ENCODE results near the gene CENPL.

Gene CENPL

GRCh38 chr1:173758980-173759379 lies 65.7 kb downstream of the CENPL start:
- no peak for DNase-seq
- Mint-ChIP-seq H3K9me3 (peaks cover 11 to 12% of the 10 kb centered on the region in 2 donors), H3K4me1 (peaks cover 0 to 6% of the 10 kb centered on the region in 2 donors), H3K27ac (no peak overlapping the region), H3K36me3 (peaks cover 51 to 75% of the 10 kb centered on the region in 2 donors), H3K4me3 (no peak overlapping the region), H3K27me3 (no peaks in the 10 kb centered on the region)
- no peak for ATAC-seq (replicated peaks)

GRCh38 chr1:173758110-173758509 lies 66.6 kb downstream of the CENPL start:
- peaks cover 48 to 71% of the 10 kb centered on the region in 2 donors for H3K36me3 Mint-ChIP-seq
- ATAC-seq (replicated peaks) (no peak), DNase-seq (no peak)
- H3K27me3 Mint-ChIP-seq: no peaks in the 10 kb centered on the region
- H3K4me1 Mint-ChIP-seq: peaks cover 0 to 6% of the 10 kb centered on the region in 2 donors
- H3K27ac Mint-ChIP-seq: no peak overlapping the region
- H3K9me3 Mint-ChIP-seq: peaks cover 7 to 10% of the 10 kb centered on the region in 2 donors
- no peak overlapping the region for H3K4me3 Mint-ChIP-seq

- H3K27ac Mint-ChIP-seq: no peak overlapping the region
- H3K36me3 Mint-ChIP-seq: peaks cover 44 to 67% of the 10 kb centered on the region in 2 donors
- H3K4me3 Mint-ChIP-seq: no peak overlapping the region
- H3K9me3 Mint-ChIP-seq: peaks cover 7% of the 10 kb centered on the region in 2 donors
- no peaks in the 10 kb centered on the region for H3K27me3 Mint-ChIP-seq
- no peak for ATAC-seq (replicated peaks)
- peaks cover 0 to 6% of the 10 kb centered on the region in 2 donors for H3K4me1 Mint-ChIP-seq
- DNase-seq: no peak
Observed at GRCh38 chr1:173757666-173758065, 67.0 kb downstream of the CENPL start.

- Mint-ChIP-seq H3K4me3 (no peak overlapping the region), H3K4me1 (peaks cover 0 to 6% of the 10 kb centered on the region in 2 donors), H3K27me3 (no peaks in the 10 kb centered on the region), H3K36me3 (peaks cover 15 to 40% of the 10 kb centered on the region in 2 donors), H3K27ac (no peak overlapping the region), H3K9me3 (no peaks in the 10 kb centered on the region)
- no peak for DNase-seq
- ATAC-seq (replicated peaks): no peak
Observed at GRCh38 chr1:173753830-173754229, 70.9 kb downstream of the CENPL start.
